NB4 (cell line): Measurements from ENCODE around the gene IFIH1.

Source experiments
- DNase-seq: peaks from one replicate; pipeline ENCODE4 v3.0.0; 2010; ENCODE audit warnings: low read depth
- H3K4me3 ChIP-seq: one replicate; pipeline ENCODE4 v1.5.1; 2011; ENCODE audit warnings: mild to moderate bottlenecking, low read depth, low read length, moderate library complexity
- MYC ChIP-seq: IDR thresholded peaks from 2 replicates; pipeline ENCODE4 v1.6.1; 2011; ENCODE audit warnings: low read depth, low read length
- POLR2A ChIP-seq: IDR thresholded peaks from 2 replicates; pipeline ENCODE4 v1.6.1; 2011; ENCODE audit warnings: mild to moderate bottlenecking; ENCODE audit not compliant: insufficient read length; ENCODE audit errors: extremely low read depth
- TF ChIP-seq, protein P1 (sequence below): IDR thresholded peaks from one replicate; pipeline ENCODE4 v1.5.1; 2012; ENCODE audit warnings: low read depth, low read length
- TF ChIP-seq, protein P2 (sequence below): IDR thresholded peaks from 2 replicates; pipeline ENCODE4 v1.6.1; 2011; ENCODE audit warnings: low read depth, low read length

Gene IFIH1

DNA sequence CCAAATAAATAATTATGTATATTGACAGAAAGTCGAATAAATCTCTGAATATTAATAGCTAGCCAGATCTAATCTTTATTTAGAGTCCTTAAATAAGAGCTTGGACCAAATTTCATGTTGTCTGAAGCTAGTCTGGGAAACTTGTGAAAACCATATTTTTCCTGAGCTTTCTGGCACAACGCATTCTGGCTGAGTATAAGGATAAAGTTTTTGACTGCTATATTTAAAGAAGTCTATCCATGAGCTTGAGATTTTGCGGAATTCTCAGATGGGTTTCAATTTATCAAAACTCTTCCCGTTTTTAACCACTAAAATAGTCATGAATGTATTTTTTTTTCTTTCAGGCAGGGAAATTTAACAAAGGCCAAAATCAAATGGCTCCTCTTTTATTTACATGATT lies 99.1 kb downstream of the IFIH1 start:
- no peak for DNase-seq
- TF ChIP-seq, protein P1, sequence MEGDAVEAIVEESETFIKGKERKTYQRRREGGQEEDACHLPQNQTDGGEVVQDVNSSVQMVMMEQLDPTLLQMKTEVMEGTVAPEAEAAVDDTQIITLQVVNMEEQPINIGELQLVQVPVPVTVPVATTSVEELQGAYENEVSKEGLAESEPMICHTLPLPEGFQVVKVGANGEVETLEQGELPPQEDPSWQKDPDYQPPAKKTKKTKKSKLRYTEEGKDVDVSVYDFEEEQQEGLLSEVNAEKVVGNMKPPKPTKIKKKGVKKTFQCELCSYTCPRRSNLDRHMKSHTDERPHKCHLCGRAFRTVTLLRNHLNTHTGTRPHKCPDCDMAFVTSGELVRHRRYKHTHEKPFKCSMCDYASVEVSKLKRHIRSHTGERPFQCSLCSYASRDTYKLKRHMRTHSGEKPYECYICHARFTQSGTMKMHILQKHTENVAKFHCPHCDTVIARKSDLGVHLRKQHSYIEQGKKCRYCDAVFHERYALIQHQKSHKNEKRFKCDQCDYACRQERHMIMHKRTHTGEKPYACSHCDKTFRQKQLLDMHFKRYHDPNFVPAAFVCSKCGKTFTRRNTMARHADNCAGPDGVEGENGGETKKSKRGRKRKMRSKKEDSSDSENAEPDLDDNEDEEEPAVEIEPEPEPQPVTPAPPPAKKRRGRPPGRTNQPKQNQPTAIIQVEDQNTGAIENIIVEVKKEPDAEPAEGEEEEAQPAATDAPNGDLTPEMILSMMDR: no peak
- TF ChIP-seq POLR2A: no peak
- no peak for TF ChIP-seq MYC
- TF ChIP-seq, protein P2, sequence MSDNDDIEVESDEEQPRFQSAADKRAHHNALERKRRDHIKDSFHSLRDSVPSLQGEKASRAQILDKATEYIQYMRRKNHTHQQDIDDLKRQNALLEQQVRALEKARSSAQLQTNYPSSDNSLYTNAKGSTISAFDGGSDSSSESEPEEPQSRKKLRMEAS: no peak
- no peak overlapping the region for H3K4me3 ChIP-seq

DNA sequence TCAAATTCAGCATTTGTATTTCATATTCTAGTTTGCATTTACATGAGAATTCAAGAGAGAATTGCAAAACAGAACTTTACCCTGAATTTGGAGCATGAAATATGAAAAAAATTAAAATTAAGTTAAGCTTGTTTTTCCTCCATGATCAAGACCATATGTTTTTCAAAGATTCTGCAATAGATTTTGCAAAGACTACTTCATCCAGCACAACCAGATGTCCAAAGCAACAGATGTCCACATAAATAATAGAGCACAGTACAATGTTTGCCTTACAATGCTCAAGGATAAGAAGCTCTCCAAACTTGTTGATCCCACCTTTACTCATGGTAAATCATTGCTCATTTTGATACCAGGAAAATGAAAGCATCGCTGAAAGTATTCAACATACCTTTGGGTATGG lies 100.9 kb downstream of the IFIH1 start:
- H3K4me3 ChIP-seq: no peak overlapping the region
- TF ChIP-seq MYC (no peak), POLR2A (no peak)
- TF ChIP-seq, protein P1: no peak
- TF ChIP-seq, protein P2: no peak
- DNase-seq: no peak
